H1 (cell line): ENCODE measurements around the gene SYNJ2. TPM values are rescaled to one million over a fixed set of nuclear protein-coding genes. Genes with fewer than 3 reads are reported as not detected.

Experiments
- CTCF ChIA-PET: fragments of 300-600 bp; sonication (Branson Sonifier 250); formaldehyde crosslinking; loops from one replicate; lab custom pipeline; 2021; ENCODE audit not compliant: partially characterized antibody; lab: Charles Lee
- POLR2A ChIA-PET: fragments of 300-600 bp; sonication (Branson Sonifier 250); formaldehyde crosslinking; loops from one replicate; lab custom pipeline; 2021; ENCODE audit warnings: inconsistent platforms; ENCODE audit not compliant: partially characterized antibody; lab: Charles Lee
- DNase-seq, 2 experiments: peaks; one replicate each; pipeline versions ENCODE4 v3.0.0 to v3.0.0-alpha.2; 2010 to 2022; ENCODE audit warnings: low spot score in 2 of 2, low read depth in 1 of 2, mixed read lengths in 1 of 2
- FAIRE-seq: peaks from 2 replicates; lab custom pipeline; 2011; peaks lifted over from hg19 to GRCh38; lab: Jason Lieb, UNC
- H2AFZ ChIP-seq: 2 replicates; pipeline ENCODE4 v1.8.1; 2012; ENCODE audit warnings: low read length, inconsistent platforms
- H2AK5ac ChIP-seq: 2 replicates; pipeline ENCODE4 v1.6.1; 2013; ENCODE audit warnings: low read depth, low read length
- H2BK120ac ChIP-seq: replicated peaks from 2 replicates; pipeline ENCODE3; 2013; ENCODE audit warnings: low read depth, low read length, inconsistent platforms
- H2BK12ac ChIP-seq: 2 replicates; pipeline ENCODE4 v1.6.1; 2013; ENCODE audit warnings: low read depth, low read length
- H2BK15ac ChIP-seq: 2 replicates; pipeline ENCODE4 v1.6.1; 2013; ENCODE audit warnings: low read length
- H2BK20ac ChIP-seq: 2 replicates; pipeline ENCODE4 v1.6.1; 2013; ENCODE audit warnings: low read length
- H2BK5ac ChIP-seq: 2 replicates; pipeline ENCODE4 v1.6.1; 2013; ENCODE audit warnings: low read depth, low read length
- H3K14ac ChIP-seq: 2 replicates; pipeline ENCODE4 v1.6.1; 2013; ENCODE audit warnings: inconsistent platforms; ENCODE audit not compliant: insufficient read length
- H3K18ac ChIP-seq: 2 replicates; pipeline ENCODE4 v1.6.1; 2013; ENCODE audit warnings: low read length; ENCODE audit errors: extremely low read depth
- H3K23ac ChIP-seq: 2 replicates; pipeline ENCODE4 v1.6.1; 2013; ENCODE audit warnings: inconsistent platforms; ENCODE audit not compliant: insufficient read length
- H3K23me2 ChIP-seq: 2 replicates; pipeline ENCODE4 v1.6.1; 2013; ENCODE audit warnings: low read depth, low read length
- H3K27ac ChIP-seq: 2 replicates; pipeline ENCODE4 v1.6.1; 2011; ENCODE audit warnings: low read depth, low read length, inconsistent platforms
- H3K27me3 ChIP-seq, 4 experiments: replicated peaks in 1 of 4; 1 replicate in 1 of 4; 2 replicates in 3 of 4; pipeline versions ENCODE4 v1.6.1 to v1.8.1; 2011 to 2013; ENCODE audit warnings: low read length in 3 of 4, mild to moderate bottlenecking in 3 of 4, inconsistent platforms in 2 of 4, mixed read lengths in 2 of 4, moderate library complexity in 1 of 4; ENCODE audit not compliant: control insufficient read depth in 3 of 4, insufficient read depth in 3 of 4; ENCODE audit errors: extremely low read depth in 1 of 4
- H3K36me3 ChIP-seq, 4 experiments: 2 replicates each; pipeline versions ENCODE4 v1.6.1 to v1.8.1; 2011 to 2013; ENCODE audit warnings: mild to moderate bottlenecking in 4 of 4, low read length in 3 of 4, moderate library complexity in 2 of 4, control low read depth in 1 of 4, inconsistent platforms in 1 of 4; ENCODE audit not compliant: insufficient read depth in 4 of 4, control insufficient read depth in 2 of 4
- H3K4ac ChIP-seq: replicated peaks from 2 replicates; pipeline ENCODE3; 2013; ENCODE audit warnings: low read length, low read depth, mixed read lengths, inconsistent platforms; ENCODE audit not compliant: insufficient read length
- H3K4me1 ChIP-seq, 4 experiments: replicated peaks in 1 of 4; 1 replicate in 1 of 4; 2 replicates in 3 of 4; pipeline versions ENCODE4 v1.6.1 to v1.8.1; 2011 to 2013; ENCODE audit warnings: low read length in 3 of 4, inconsistent platforms in 2 of 4, mixed read lengths in 1 of 4; ENCODE audit not compliant: insufficient read depth in 4 of 4, control insufficient read depth in 3 of 4
- H3K4me2 ChIP-seq, 2 experiments: 2 replicates each; pipeline versions ENCODE4 v1.6.1 to v1.8.1; 2011 to 2013; ENCODE audit warnings: low read depth in 2 of 2, low read length in 2 of 2, control low read depth in 1 of 2, inconsistent platforms in 1 of 2, mild to moderate bottlenecking in 1 of 2; ENCODE audit not compliant: insufficient read depth in 1 of 2
- H3K4me3 ChIP-seq, 4 experiments: fragments of 200-600, 300-600 bp in 1 of 4; sonication (generic), shearing (Covaris generic), sonication (Bioruptor Twin) in 1 of 4; 2 replicates each; pipeline versions ENCODE4 v1.5.1 to v1.8.1; 2011 to 2016; ENCODE audit warnings: low read length in 4 of 4, low read depth in 3 of 4, control low read depth in 2 of 4, inconsistent platforms in 2 of 4, mild to moderate bottlenecking in 2 of 4, mixed read lengths in 1 of 4, moderate library complexity in 1 of 4; ENCODE audit not compliant: insufficient read depth in 2 of 4; ENCODE audit errors: extremely low read depth in 1 of 4
- H3K56ac ChIP-seq: replicated peaks from 2 replicates; pipeline ENCODE3; 2013; ENCODE audit warnings: low read depth, mild to moderate bottlenecking, mixed read lengths, low read length, inconsistent platforms; ENCODE audit not compliant: insufficient read length
- H3K79me1 ChIP-seq: 2 replicates; pipeline ENCODE4 v1.6.1; 2013; ENCODE audit warnings: low read depth, low read length, control low read depth
- H3K79me2 ChIP-seq, 2 experiments: 2 replicates each; pipeline versions ENCODE4 v1.6.1 to v1.8.1; 2012 to 2013; ENCODE audit warnings: low read length in 2 of 2, mild to moderate bottlenecking in 2 of 2, inconsistent platforms in 1 of 2; ENCODE audit not compliant: insufficient read depth in 2 of 2, control insufficient read depth in 1 of 2
- H3K9ac ChIP-seq, 4 experiments: replicated peaks in 1 of 4; 1 replicate in 1 of 4; 2 replicates in 3 of 4; pipeline versions ENCODE4 v1.6.1 to v1.8.1; 2011 to 2013; ENCODE audit warnings: low read depth in 3 of 4, low read length in 3 of 4, control low read depth in 2 of 4, mild to moderate bottlenecking in 2 of 4, moderate library complexity in 2 of 4, inconsistent platforms in 1 of 4; ENCODE audit errors: extremely low read depth in 1 of 4
- H3K9me3 ChIP-seq, 2 experiments: 2 replicates each; pipeline versions ENCODE4 v1.6.1 to v1.8.1; 2012 to 2013; ENCODE audit warnings: mild to moderate bottlenecking in 2 of 2, moderate library complexity in 2 of 2, control low read depth in 1 of 2, inconsistent platforms in 1 of 2, low read depth in 1 of 2, low read length in 1 of 2, mixed read lengths in 1 of 2; ENCODE audit not compliant: insufficient read depth in 2 of 2
- H4K20me1 ChIP-seq, 2 experiments: replicated peaks in 1 of 2; 2 replicates each; pipeline versions ENCODE3 to v1.8.1; 2011 to 2013; ENCODE audit warnings: inconsistent platforms in 2 of 2, low read length in 2 of 2, mild to moderate bottlenecking in 1 of 2; ENCODE audit not compliant: insufficient read depth in 2 of 2, control insufficient read depth in 1 of 2
- H4K5ac ChIP-seq: 2 replicates; pipeline ENCODE4 v1.6.1; 2013; ENCODE audit warnings: low read length, low read depth, mixed read lengths, inconsistent platforms; ENCODE audit not compliant: insufficient read length
- H4K8ac ChIP-seq: 2 replicates; pipeline ENCODE4 v1.8.0; 2013; ENCODE audit warnings: mild to moderate bottlenecking, moderate library complexity, low read length, inconsistent platforms; ENCODE audit not compliant: insufficient read depth; ENCODE audit errors: extremely low read depth
- H4K91ac ChIP-seq: replicated peaks from 2 replicates; pipeline ENCODE3; 2013; ENCODE audit warnings: low read length, mixed read lengths, inconsistent platforms; ENCODE audit not compliant: insufficient read length
- CTBP2 ChIP-seq: IDR thresholded peaks from 2 replicates; pipeline ENCODE4 v1.7.0; 2011; ENCODE audit warnings: borderline replicate concordance, mild to moderate bottlenecking, moderate library complexity, mixed read lengths, low read length; ENCODE audit not compliant: insufficient read depth, insufficient read length
- KDM1A ChIP-seq: fragments of 200-600, 300-600 bp; sonication (generic); IDR thresholded peaks from 2 replicates; pipeline ENCODE4 v1.7.1; 2016; ENCODE audit warnings: mild to moderate bottlenecking, low read length, borderline replicate concordance
- SUZ12 ChIP-seq: fragments of 200-600 bp; sonication (generic); IDR thresholded peaks from 2 replicates; pipeline ENCODE4 v1.6.1; 2012; ENCODE audit warnings: mild to moderate bottlenecking, inconsistent platforms, low read length, moderate library complexity, mixed read lengths
- WGBS, 2 experiments: shearing (Covaris generic) in 1 of 2; methylation state at CpG; one replicate each; pipeline versions ENCODE4 v1.1.6 to v1.1.7; 2013 to 2015; ENCODE audit warnings: low lambda C conversion rate in 2 of 2, mixed read lengths in 2 of 2, inconsistent platforms in 1 of 2, low coverage in 1 of 2, missing lambda C conversion rate in 1 of 2; ENCODE audit not compliant: insufficient replicate concordance in 2 of 2, insufficient coverage in 1 of 2, insufficient read length in 1 of 2; ENCODE audit errors: extremely low coverage in 1 of 2, missing lambda C conversion rate in 1 of 2; 5-methylcytosine and 5-hydroxymethylcytosine counted together
- polyA plus RNA-seq, 7 experiments: library from polyadenylated mRNA; depleted of rRNA in 3 of 7; stranded (reverse) in 5 of 7; unstranded in 2 of 7; fragments of >200 nt in 5 of 7; fragments of 200-250 nt in 2 of 7; gene quantifications; 1 replicate in 5 of 7; 2 replicates in 1 of 7; 4 replicates in 1 of 7; pipeline versions ENCODE4 v1.2.1 to v1.2.3, GENCODE V29; 2011 to 2013; ENCODE audit warnings: missing spikeins in 2 of 7, mixed read lengths in 2 of 7
- total RNA-seq: library from RNA; stranded (reverse); fragmentation: NEBNext Ultra II Directional; extraction: Animal tissue kit (Norgen Biotek cat#: 25700); gene quantifications from 2 replicates; pipeline ENCODE4 v1.2.1, GENCODE V29; 2021

The SYNJ2 gene
- total and polyA plus RNA-seq, 2 of the 8 experiments (the other 6 are each of a cell fraction or from before 2014, with no cell fraction given) = 3.7 to 13.9 TPM

DNA sequence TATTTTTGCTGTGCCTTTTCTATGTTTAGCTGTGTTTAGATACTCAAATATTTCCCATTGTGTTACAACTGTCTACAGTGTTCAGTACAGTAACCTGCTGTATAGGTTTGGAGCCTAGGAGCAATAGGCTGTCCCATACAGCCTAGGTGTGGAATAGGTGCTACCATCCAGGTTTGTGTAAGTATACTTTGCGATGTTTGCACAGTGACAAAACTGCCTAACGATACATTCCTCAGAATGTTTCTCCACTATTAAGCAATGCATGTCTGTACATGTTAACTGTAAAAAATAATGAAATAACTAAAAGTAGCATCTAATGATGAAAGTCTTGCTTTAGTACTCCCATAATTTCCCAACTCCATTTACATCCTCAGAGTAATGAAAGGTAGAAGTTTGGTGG is 140.4 kb downstream of the SYNJ2 start:
- Histone ChIP-seq H2AK5ac (no peak overlapping the region), H3K4me1 (no peaks in the 10 kb centered on the region), H3K27ac (no peak overlapping the region), H4K20me1 (no peaks in the 10 kb centered on the region), H3K9me3 (no peaks in the 10 kb centered on the region), H2BK15ac (no peak overlapping the region), H3K9ac (no peak overlapping the region), H2BK12ac (no peak overlapping the region), H2BK120ac (no peak overlapping the region), H3K36me3 (peaks cover 0 to 6% (median 0%) of the 10 kb centered on the region in 4 experiments; a peak in 4 of 8 replicates), H3K27me3 (no peaks in the 10 kb centered on the region), H3K4me2 (no peak overlapping the region), H3K4me3 (no peak overlapping the region), H2AFZ (no peak overlapping the region), H2BK20ac (no peak overlapping the region), H3K56ac (no peak overlapping the region), H3K23ac (no peak overlapping the region)
- DNase-seq = no peak
- ChIA-PET POLR2A (no interaction called here), CTCF (interaction anchor here (1.2 kb wide), 1 partner anchor 42 kb away, joined by 3 read pairs; no protein-coding TSS in a partner anchor)
- TF ChIP-seq KDM1A (no peak), CTBP2 (no peak), SUZ12 (no peak)
- TF ChIP-seq, all 59 proteins: peak for 0
- Histone ChIP-seq H3K23me2 (no peaks in the 10 kb centered on the region), H3K18ac (no peak overlapping the region), H4K91ac (no peak overlapping the region), H2BK5ac (no peak overlapping the region), H3K14ac (no peak overlapping the region), H3K79me2 (no peaks in the 10 kb centered on the region), H3K79me1 (no peaks in the 10 kb centered on the region), H3K4ac (no peak overlapping the region), H4K5ac (no peak overlapping the region), H4K8ac (no peak overlapping the region)
- 92% methylated on average over 2 of the region's 2 CpGs; no CpG with 5 or more reads in 1 of the 2 experiments for WGBS, 2 experiments
- no peak for FAIRE-seq
